ENCODE data around the gene NFYB.

DNA sequence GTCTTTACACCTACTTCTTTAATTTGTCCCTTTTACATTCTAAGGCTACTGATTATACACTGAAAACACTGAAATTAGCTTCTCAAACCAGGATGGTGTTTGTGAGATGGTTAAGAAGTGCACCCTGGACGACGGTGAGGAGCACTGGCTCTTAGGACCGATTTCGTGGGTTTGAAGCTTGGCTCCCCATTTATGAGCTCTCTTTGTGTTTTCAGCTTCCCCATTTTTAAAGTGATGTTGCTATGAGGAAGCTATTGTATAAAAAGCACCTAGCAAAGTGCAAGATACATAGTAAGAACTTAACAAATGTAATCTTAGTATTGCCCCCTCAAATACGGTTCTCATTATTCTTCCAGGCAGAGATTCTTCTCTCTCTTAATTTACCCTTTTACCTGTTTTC, 4.7 kb downstream of the NFYB start:
- TF ChIP-seq CTCF (IDR thresholded peaks at IDR 0.05) (no peak), POLR2A (IDR thresholded peaks at IDR 0.05) (no peak)

All from adrenal gland (tissue), 5 donors.